Ishikawa (cell line): ENCODE measurements around the gene ZNF280D.

Source experiments
- CEBPB ChIP-seq: IDR thresholded peaks from 2 replicates; pipeline ENCODE4 v1.6.1; 2012
- CREB1 ChIP-seq: IDR thresholded peaks from 2 replicates; pipeline ENCODE4 v1.6.1; 2012; ENCODE audit warnings: low read depth
- EGR1 ChIP-seq: IDR thresholded peaks from 2 replicates; pipeline ENCODE4 v1.6.1; 2012
- EP300 ChIP-seq: IDR thresholded peaks from 2 replicates; pipeline ENCODE4 v1.6.1; 2012; ENCODE audit warnings: borderline replicate concordance
- FOXM1 ChIP-seq: IDR thresholded peaks from 2 replicates; pipeline ENCODE4 v1.6.1; 2012; ENCODE audit warnings: low read depth, borderline replicate concordance
- RAD21 ChIP-seq: IDR thresholded peaks from 2 replicates; pipeline ENCODE4 v1.6.1; 2012; ENCODE audit warnings: low read depth
- TAF1 ChIP-seq: IDR thresholded peaks from 2 replicates; pipeline ENCODE4 v1.6.1; 2012; ENCODE audit warnings: low read depth, mild to moderate bottlenecking
- TCF12 ChIP-seq: IDR thresholded peaks from 2 replicates; pipeline ENCODE4 v1.6.1; 2012; ENCODE audit warnings: low read depth
- TEAD4 ChIP-seq: IDR thresholded peaks from 2 replicates; pipeline ENCODE4 v1.6.1; 2012
- YY1 ChIP-seq: IDR thresholded peaks from 2 replicates; pipeline ENCODE4 v1.6.1; 2012; ENCODE audit warnings: low read depth
- ZBTB7A ChIP-seq: IDR thresholded peaks from 2 replicates; pipeline ENCODE4 v1.6.1; 2012; ENCODE audit warnings: low read depth
- TF ChIP-seq, protein P1 (sequence below): IDR thresholded peaks from 2 replicates; pipeline ENCODE4 v1.6.1; 2012; ENCODE audit warnings: low read depth, mild to moderate bottlenecking
- TF ChIP-seq, protein P2 (sequence below): IDR thresholded peaks from 2 replicates; pipeline ENCODE4 v1.6.1; 2012
- TF ChIP-seq, protein P3 (sequence below): IDR thresholded peaks from 2 replicates; pipeline ENCODE4 v1.6.1; 2012

DNA sequence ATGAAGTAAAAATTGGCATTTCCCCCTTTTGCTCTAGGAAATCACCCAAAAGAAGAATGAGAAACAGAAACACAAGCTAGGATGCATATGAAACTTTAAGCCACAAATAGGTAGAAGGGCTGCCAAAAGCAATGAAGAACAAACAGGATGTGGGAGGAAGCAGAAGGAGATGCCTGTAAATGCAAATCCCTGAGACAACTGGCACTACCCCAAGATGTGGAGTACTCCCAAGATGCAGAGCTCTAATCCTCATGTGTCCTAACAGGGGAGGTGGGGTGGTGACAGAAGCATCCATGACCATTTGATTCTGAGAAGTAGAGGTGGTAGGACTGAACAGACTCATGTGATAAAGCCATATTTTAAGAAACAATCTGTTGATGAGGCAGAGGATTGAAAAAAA is 31.9 kb upstream of the ZNF280D start:
- TF ChIP-seq YY1 = no peak
- no peak for TF ChIP-seq CREB1
- no peak for TF ChIP-seq TAF1
- no peak for TF ChIP-seq EGR1
- no peak for TF ChIP-seq EP300
- TF ChIP-seq, protein P1, sequence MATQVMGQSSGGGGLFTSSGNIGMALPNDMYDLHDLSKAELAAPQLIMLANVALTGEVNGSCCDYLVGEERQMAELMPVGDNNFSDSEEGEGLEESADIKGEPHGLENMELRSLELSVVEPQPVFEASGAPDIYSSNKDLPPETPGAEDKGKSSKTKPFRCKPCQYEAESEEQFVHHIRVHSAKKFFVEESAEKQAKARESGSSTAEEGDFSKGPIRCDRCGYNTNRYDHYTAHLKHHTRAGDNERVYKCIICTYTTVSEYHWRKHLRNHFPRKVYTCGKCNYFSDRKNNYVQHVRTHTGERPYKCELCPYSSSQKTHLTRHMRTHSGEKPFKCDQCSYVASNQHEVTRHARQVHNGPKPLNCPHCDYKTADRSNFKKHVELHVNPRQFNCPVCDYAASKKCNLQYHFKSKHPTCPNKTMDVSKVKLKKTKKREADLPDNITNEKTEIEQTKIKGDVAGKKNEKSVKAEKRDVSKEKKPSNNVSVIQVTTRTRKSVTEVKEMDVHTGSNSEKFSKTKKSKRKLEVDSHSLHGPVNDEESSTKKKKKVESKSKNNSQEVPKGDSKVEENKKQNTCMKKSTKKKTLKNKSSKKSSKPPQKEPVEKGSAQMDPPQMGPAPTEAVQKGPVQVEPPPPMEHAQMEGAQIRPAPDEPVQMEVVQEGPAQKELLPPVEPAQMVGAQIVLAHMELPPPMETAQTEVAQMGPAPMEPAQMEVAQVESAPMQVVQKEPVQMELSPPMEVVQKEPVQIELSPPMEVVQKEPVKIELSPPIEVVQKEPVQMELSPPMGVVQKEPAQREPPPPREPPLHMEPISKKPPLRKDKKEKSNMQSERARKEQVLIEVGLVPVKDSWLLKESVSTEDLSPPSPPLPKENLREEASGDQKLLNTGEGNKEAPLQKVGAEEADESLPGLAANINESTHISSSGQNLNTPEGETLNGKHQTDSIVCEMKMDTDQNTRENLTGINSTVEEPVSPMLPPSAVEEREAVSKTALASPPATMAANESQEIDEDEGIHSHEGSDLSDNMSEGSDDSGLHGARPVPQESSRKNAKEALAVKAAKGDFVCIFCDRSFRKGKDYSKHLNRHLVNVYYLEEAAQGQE = no peak
- TF ChIP-seq, protein P2, sequence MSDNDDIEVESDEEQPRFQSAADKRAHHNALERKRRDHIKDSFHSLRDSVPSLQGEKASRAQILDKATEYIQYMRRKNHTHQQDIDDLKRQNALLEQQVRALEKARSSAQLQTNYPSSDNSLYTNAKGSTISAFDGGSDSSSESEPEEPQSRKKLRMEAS = no peak
- no peak for TF ChIP-seq RAD21
- no peak for TF ChIP-seq CEBPB
- no peak for TF ChIP-seq TCF12
- TF ChIP-seq FOXM1 = no peak
- no peak for TF ChIP-seq TEAD4
- TF ChIP-seq ZBTB7A = no peak
- TF ChIP-seq, protein P3, sequence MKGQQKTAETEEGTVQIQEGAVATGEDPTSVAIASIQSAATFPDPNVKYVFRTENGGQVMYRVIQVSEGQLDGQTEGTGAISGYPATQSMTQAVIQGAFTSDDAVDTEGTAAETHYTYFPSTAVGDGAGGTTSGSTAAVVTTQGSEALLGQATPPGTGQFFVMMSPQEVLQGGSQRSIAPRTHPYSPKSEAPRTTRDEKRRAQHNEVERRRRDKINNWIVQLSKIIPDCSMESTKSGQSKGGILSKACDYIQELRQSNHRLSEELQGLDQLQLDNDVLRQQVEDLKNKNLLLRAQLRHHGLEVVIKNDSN = no peak
